Embryonic facial prominence (tissue), 1 donor: ENCODE measurements around the gene HPSE2.

Source experiments
- DNase-seq: peaks from one replicate; pipeline ENCODE4 v3.0.0-alpha.2; 2016; ENCODE audit errors: extremely low spot score

The HPSE2 gene

GRCh38 chr10:98620503-98620902 lies 615.1 kb downstream of the HPSE2 start:
- DNase-seq, result no peak

GRCh38 chr10:98619446-98619845 lies 616.2 kb downstream of the HPSE2 start:
- DNase-seq, result no peak

- DNase-seq, result no peak
Measured at GRCh38 chr10:98617906-98618520, 617.6 kb downstream of the HPSE2 start.

- DNase-seq, result no peak
Measured at GRCh38 chr10:98613446-98613845, 622.2 kb downstream of the HPSE2 start.

- DNase-seq, result no peak
Measured at GRCh38 chr10:98611436-98611835, 624.2 kb downstream of the HPSE2 start.

- DNase-seq, result no peak
Measured at GRCh38 chr10:98610836-98611235, 624.8 kb downstream of the HPSE2 start.

GRCh38 chr10:98610301-98610700 lies 625.4 kb downstream of the HPSE2 start:
- no peak for DNase-seq

GRCh38 chr10:98609265-98609664 lies 626.4 kb downstream of the HPSE2 start:
- no peak for DNase-seq

GRCh38 chr10:98608411-98608810 lies 627.2 kb downstream of the HPSE2 start:
- no peak for DNase-seq

- no peak for DNase-seq
Measured at GRCh38 chr10:98602224-98602623, 633.4 kb downstream of the HPSE2 start.

GRCh38 chr10:98599032-98599610 lies 636.5 kb downstream of the HPSE2 start:
- DNase-seq, result no peak

GRCh38 chr10:98596404-98596803 lies 639.2 kb downstream of the HPSE2 start:
- no peak for DNase-seq

GRCh38 chr10:98589691-98590090 lies 646.0 kb downstream of the HPSE2 start:
- no peak for DNase-seq

- no peak for DNase-seq
Measured at GRCh38 chr10:98589007-98589406, 646.6 kb downstream of the HPSE2 start.

- DNase-seq, result no peak
Measured at GRCh38 chr10:98587156-98587837, 648.4 kb downstream of the HPSE2 start.

- no peak for DNase-seq
Measured at GRCh38 chr10:98586096-98586495, 649.6 kb downstream of the HPSE2 start.

GRCh38 chr10:98582363-98582762 lies 653.3 kb downstream of the HPSE2 start:
- no peak for DNase-seq

- DNase-seq, result no peak
Measured at GRCh38 chr10:98577578-98577977, 658.1 kb downstream of the HPSE2 start.

GRCh38 chr10:98577168-98577567 lies 658.5 kb downstream of the HPSE2 start:
- no peak for DNase-seq

GRCh38 chr10:98576096-98576495 lies 659.6 kb downstream of the HPSE2 start:
- no peak for DNase-seq

GRCh38 chr10:98572594-98572993 lies 663.1 kb downstream of the HPSE2 start:
- no peak for DNase-seq

GRCh38 chr10:98570834-98571233 lies 664.8 kb downstream of the HPSE2 start:
- no peak for DNase-seq

- DNase-seq, result no peak
Measured at GRCh38 chr10:98569853-98570252, 665.8 kb downstream of the HPSE2 start.
